ENCODE results near the gene DIAPH2.
"Not testable (repeated sequence)": the region's sequence is repeated elsewhere in the genome, so short reads cannot be mapped to it uniquely, and the experiment has no call there.

The DIAPH2 gene

GRCh38 chrX:96719161-96719875 is 34.7 kb downstream of the DIAPH2 start:
- no peak for DNase-seq (ENCODE audit: low read depth)

- no peak for DNase-seq (ENCODE audit: low read depth)
Observed at GRCh38 chrX:96721354-96721753, 36.7 kb downstream of the DIAPH2 start.

GRCh38 chrX:96722781-96723180 is 38.1 kb downstream of the DIAPH2 start:
- DNase-seq (ENCODE audit: low read depth), result no peak

- DNase-seq (ENCODE audit: low read depth), result no peak
Observed at GRCh38 chrX:96729053-96729452, 44.4 kb downstream of the DIAPH2 start.

GRCh38 chrX:96729868-96730643 is 45.4 kb downstream of the DIAPH2 start:
- no peak for DNase-seq (ENCODE audit: low read depth)

DNA sequence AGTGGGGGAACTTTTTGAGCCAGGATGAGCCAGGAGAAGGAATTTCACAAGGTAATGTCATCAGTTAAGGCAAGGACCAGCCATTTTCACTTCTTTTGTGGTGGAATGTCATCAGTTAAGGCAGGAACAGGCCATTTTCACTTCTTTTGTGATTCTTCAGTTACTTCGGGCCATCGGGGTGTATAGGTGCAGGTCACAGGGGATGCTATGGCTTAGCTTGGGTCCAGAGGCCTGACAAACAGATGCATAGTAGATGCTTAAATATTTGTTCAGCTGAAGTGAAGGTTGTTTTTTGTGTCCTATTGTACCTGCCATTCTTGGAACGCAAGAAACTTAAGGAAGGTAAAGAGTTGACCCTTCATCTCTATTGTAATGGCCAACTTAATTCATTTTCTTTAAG is 46.4 kb downstream of the DIAPH2 start:
- DNase-seq (ENCODE audit: low read depth), result not testable (repeated sequence)

DNA sequence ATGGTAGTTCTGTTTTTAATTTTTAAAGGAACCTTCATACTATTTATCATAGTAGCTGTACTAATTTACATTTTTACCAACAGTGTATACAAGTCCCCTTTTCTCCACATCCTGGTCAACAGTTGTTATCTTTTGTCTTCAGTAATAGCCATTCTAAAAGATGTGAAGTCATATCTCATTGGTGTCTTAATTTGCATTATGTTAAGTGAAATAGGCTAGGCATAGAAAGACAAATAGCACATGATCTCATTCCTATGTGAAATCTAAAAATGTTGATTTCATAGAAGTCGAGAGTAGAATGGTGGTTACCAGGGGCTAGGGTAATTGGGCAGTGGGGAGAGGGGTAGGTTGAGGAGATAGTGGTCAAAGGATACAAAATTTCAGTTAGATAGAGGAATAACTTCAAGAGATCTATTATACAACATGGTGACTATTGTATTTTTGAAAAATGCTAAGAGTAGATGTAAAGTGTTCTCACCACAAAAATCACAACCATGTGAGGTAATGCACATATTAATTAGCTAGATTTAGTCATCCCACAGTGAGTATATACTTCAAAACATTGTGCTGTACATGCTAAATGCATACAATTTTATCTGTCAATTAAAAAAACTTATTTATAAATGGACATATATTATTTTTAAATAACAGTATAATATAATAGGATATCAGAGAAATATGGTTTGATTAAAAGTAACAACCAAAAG is 58.9 kb downstream of the DIAPH2 start:
- DNase-seq (ENCODE audit: low read depth), result no peak

DNA sequence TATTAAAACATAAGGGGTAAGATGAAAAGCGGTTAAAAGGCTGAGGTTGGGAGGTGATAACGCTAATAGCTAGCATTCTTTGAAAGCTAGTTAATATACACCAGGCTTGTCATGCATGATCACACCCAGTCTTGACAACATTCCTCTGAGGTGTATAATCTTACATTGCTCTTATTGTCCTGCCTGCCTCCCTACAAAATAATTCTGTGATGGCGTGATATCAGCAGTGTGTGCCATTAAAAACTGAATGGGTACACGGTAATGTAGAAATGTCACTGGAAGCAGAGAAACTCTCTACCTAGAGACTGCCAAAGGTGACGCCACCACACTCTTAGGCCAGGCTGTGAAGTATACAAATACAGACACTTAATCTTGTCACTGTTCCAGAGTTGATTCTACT is 68.1 kb downstream of the DIAPH2 start:
- no peak for DNase-seq (ENCODE audit: low read depth)

DNA sequence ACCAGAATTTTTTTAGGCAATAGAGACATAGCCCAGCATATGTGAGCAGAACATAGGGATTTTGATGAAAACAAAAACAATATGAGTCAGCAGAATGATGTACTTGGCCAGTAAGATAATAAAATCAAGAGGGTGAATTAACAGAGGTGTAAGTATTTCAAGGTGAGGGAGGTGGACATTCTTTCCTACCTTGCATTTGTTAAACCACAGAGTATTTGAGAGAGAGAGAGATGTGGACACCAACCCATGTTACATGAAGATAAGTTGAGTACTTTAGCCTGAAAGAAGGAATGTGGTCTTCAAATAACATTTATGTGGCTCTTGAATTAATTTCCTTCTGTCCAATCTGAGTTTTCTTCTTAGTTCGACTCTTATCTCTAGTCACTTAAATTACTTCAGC is 68.6 kb downstream of the DIAPH2 start:
- no peak for DNase-seq (ENCODE audit: low read depth)

GRCh38 chrX:96756491-96756890 is 71.8 kb downstream of the DIAPH2 start:
- no peak for DNase-seq (ENCODE audit: low read depth)

DNA sequence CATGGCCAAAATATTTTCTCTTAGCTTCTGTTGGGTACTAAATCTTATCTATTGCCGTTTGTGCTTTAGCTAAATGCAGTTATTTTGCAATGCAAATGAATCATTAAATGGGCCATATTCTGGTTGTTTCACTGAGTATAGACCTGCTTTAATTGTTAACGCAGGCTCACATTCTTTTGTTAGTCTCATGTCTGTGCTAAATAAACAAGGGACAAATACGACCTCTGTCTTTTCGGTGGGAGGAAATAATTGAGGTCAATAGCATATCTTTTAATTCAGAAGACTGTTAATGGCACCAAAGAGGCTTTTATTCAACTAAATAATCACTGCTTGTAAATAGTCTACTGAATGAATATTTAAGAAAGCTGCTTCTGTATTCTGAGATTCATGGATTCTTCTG is 76.9 kb downstream of the DIAPH2 start:
- no peak for DNase-seq (ENCODE audit: low read depth)

DNA sequence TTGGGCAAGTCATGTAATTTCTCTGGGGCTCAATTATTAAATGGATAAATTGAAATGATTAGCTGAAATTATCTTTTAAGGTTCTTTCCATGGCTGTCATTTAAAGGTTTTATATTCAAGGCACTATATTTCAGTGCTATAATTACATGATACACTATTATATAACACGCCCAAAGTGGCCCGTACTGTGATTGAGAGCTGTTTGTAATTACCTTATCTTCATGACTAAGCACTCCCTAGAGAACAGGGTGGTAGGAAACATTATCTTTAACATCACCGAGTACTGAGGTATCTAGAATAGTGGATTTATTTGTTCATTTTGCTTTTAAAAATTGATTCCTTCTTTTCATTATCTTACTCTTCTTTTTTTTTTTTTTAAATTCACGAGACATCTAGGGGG is 79.0 kb downstream of the DIAPH2 start:
- DNase-seq (ENCODE audit: low read depth), result no peak

DNA sequence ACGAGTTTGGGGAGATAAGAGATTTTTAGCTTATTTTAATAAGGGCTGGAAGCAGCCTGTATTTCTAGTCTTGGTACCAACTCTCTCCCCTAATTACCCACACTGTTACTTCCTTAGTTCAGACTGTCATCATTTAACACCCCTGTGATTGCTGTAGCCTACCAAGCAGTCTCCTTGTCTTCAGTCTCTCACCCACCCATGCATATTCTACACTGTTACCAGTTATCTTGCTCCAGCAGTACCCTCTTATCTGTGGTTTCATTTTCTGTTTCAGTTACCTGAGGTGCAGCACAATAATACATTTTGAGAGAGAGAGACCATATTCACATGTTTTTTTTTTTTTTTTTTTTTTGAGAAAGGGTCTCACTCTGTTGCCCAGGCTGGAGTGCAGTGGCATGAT is 80.2 kb downstream of the DIAPH2 start:
- DNase-seq (ENCODE audit: low read depth), result no peak

DNA sequence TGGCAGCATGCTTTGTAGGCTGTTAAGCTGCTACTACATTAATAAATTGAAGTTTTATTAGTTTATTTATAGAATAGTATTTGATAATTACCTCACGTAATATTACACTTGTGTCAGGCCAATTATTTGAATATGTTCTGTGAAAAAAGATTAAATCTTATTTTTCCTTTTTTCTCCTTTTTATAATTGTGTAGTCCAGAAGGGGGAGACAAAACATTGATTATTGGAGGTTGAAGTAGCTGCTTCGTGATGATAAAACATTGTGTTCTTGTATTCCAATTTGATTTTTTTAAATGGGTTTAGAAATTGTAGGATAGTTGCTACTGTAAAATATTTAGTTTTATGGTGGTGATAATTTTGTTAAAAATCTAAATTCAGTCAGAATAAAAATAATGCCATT is 85.7 kb downstream of the DIAPH2 start:
- DNase-seq (ENCODE audit: low read depth), result no peak

DNA sequence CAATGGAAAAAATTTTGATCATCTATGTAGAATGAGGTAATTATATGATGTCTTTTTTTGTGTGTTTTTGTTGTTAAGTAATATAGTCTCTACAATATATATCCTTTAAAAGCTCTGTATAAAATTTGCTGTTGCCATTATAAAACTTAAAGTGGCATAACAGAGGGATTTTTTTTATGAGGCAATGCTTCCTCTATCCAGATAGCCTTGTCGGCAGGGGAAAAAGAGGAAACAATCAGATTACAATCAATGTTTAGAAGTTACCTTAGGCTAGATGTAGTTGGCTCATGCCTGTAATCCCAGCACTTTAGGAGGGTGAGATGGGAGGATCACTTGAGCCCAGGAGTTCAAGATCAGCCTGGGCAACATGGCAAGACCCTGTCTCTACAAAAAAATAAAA is 86.8 kb downstream of the DIAPH2 start:
- DNase-seq (ENCODE audit: low read depth), result no peak

DNA sequence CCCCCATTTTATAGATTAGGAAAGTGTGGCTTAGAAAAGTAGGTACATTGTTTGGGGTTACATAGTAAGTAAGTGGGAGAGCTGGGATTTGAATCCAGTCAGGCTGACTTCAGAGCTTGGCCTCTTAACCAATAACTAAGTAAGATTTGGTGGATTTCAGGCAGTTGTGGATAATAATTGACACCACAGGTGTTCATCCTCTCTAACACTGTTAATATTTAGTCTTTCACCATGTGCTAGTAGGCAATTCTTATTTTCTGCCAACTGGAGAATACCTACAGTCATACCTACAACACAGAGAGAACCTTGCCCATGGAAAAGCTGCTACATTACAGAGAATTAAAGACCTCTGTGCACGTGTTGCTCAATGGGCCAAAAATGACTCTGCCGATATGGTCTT is 89.5 kb downstream of the DIAPH2 start:
- DNase-seq (ENCODE audit: low read depth), result no peak

DNA sequence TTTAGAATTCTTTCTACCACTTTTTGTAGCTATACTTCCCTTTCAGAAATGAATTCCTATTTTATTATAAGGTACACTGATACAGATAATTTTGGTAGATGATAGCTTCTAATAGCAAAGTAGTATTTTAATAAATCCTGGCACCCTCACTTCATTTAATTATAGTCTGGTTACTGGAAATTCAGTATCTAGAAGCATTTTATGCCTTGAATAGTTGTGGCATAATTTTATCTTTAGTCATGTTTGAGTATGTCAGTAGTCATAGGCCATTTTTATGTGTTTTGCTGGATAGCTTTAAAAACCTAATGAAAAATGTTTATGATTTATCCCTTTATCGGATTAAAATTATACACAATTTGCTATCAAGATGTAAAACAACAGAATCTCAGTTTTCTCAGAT is 92.3 kb downstream of the DIAPH2 start:
- no peak for DNase-seq (ENCODE audit: low read depth)

DNA sequence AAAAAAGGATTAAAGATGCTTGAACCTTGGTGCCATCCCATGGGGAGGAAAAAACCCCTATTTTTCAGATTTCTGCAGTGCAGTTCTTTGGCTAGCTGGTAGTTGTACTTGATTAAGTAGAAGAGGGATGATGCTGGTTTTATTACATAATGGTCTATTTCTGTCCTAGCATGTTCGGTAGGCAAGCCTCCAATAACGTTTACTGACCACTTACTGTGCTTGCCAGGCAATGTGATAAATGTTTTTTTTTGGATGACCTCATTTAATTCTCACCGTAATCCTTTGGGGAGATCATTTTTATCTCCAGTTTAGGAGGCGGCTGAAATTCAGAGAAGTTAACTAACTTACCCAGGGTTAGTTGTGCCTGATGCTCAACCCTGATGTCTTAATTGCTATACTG is 106.9 kb downstream of the DIAPH2 start:
- DNase-seq (ENCODE audit: low read depth), result no peak

DNA sequence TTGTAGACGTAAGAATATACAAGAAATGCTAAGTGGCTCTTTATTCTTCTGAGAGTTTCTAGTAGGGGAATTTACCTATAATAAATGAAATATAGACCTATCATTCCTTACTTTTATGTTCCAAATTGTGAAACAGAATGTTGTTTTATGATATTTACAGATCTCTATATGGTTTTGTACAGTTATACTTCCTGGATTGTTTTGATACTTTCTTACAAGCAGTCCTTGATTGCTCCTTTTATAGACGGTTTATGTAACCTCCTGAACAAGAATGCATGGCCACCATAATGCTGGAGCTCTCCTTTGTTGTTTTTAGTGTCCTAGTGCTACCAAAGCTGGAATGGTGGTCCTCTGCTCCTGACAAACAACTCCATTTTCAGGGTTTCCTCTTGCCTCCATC is 107.4 kb downstream of the DIAPH2 start:
- DNase-seq (ENCODE audit: low read depth), result no peak

DNA sequence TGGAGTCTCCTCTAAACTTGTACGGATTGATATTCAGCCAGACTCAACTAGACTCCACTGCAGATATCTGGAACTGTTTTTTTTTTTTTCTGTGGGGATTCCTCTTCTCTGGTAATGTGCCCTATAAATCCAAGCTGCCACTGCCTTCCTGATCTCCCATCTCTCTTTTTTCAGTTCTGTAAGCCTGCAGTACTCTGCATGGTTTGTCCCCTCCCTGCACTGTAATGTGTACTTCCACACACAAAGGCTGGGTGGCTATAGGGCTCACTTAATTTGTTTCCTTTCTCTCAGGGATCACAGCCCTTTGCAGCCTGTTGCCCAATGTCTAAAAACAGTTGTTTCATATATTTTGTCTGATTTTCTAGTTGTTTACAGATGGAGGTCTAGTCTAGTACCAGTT is 114.3 kb downstream of the DIAPH2 start:
- no peak for DNase-seq (ENCODE audit: low read depth)

DNA sequence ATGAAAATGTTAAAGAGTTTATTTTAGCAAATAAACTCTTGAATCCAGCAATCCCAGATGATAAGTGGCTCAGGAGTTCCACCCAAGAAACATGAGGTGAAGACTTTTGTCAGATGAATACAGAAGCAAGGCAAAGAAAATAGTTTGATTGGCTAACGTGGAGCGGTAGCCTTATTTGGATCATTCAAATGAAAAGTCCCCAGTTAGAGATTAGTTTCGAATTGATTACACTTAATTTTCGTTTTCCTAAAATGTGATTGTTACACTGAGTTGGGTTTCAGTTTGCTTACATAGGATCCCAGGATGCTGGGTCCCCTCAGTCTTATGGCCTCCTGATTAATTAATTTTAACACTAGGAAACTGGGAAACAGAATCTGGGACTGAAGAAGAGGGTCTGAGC is 122.7 kb downstream of the DIAPH2 start:
- DNase-seq (ENCODE audit: low read depth), result no peak

GRCh38 chrX:96820935-96821334 is 136.3 kb downstream of the DIAPH2 start:
- DNase-seq (ENCODE audit: low read depth), result no peak

GRCh38 chrX:96824166-96824565 is 139.5 kb downstream of the DIAPH2 start:
- no peak for DNase-seq (ENCODE audit: low read depth)

Data from HS-27A (cell line).